CD8-positive, alpha-beta memory T cell (primary cell): Measurements from ENCODE around the gene NT5C2. TPM values are rescaled to one million over a fixed set of nuclear protein-coding genes. Genes with fewer than 3 reads are reported as not detected.

Experiments used
- CTCF ChIA-PET: fragments of 350-600 bp; sonication (Branson Sonifier 250); formaldehyde crosslinking; loops from one replicate; lab custom pipeline; 2021; ENCODE audit warnings: antibody characterized with exemption; lab: Charles Lee
- POLR2A ChIA-PET: fragments of 350-600 bp; sonication (Branson Sonifier 250); formaldehyde crosslinking; loops from one replicate; lab custom pipeline; 2021; ENCODE audit warnings: antibody characterized with exemption; lab: Charles Lee
- DNase-seq, 5 donors: peaks; one replicate each; pipeline versions ENCODE4 v3.0.0 to v3.0.0-alpha.2; 2020 to 2022; ENCODE audit warnings: mixed read lengths in 1 of 5
- H3K27ac ChIP-seq: one replicate; pipeline ENCODE4 v1.7.0; 2013; ENCODE audit warnings: low read depth, mild to moderate bottlenecking, low read length, moderate library complexity
- H3K27me3 ChIP-seq: 2 replicates; pipeline ENCODE4 v1.7.0; 2013; ENCODE audit warnings: low read length, mild to moderate bottlenecking; ENCODE audit not compliant: insufficient read depth, poor library complexity, severe bottlenecking
- H3K36me3 ChIP-seq: 2 replicates; pipeline ENCODE4 v1.7.0; 2013; ENCODE audit warnings: mild to moderate bottlenecking, low read length, moderate library complexity; ENCODE audit not compliant: insufficient read depth
- H3K4me1 ChIP-seq: 2 replicates; pipeline ENCODE4 v1.7.0; 2013; ENCODE audit warnings: mild to moderate bottlenecking, low read length, moderate library complexity; ENCODE audit not compliant: insufficient read depth
- H3K4me3 ChIP-seq: 2 replicates; pipeline ENCODE4 v1.7.0; 2013; ENCODE audit warnings: mild to moderate bottlenecking, low read length
- H3K9me3 ChIP-seq: 2 replicates; pipeline ENCODE4 v1.7.0; 2013; ENCODE audit warnings: mild to moderate bottlenecking, low read length
- H3K27ac Mint-ChIP-seq, 8 donors: one replicate each; pipeline ENCODE4 v1.8.0; 2020 to 2021; ENCODE audit warnings: mixed read lengths in 8 of 8, mild to moderate bottlenecking in 6 of 8, inconsistent platforms in 3 of 8, moderate library complexity in 3 of 8
- H3K27me3 Mint-ChIP-seq, 2 donors: one replicate each; pipeline ENCODE4 v1.8.0; 2020 to 2021; ENCODE audit warnings: mixed read lengths in 2 of 2, mild to moderate bottlenecking in 1 of 2, moderate library complexity in 1 of 2
- H3K36me3 Mint-ChIP-seq, 3 donors: one replicate each; pipeline ENCODE4 v1.8.0; 2020 to 2021; ENCODE audit warnings: mixed read lengths in 3 of 3, inconsistent platforms in 1 of 3, mild to moderate bottlenecking in 1 of 3
- H3K4me1 Mint-ChIP-seq, 3 donors: one replicate each; pipeline ENCODE4 v1.8.0; 2020 to 2021; ENCODE audit warnings: mixed read lengths in 3 of 3, inconsistent platforms in 1 of 3, mild to moderate bottlenecking in 1 of 3
- H3K4me3 Mint-ChIP-seq, 7 donors: one replicate each; pipeline ENCODE4 v1.8.0; 2020 to 2021; ENCODE audit warnings: mixed read lengths in 7 of 7, mild to moderate bottlenecking in 6 of 7, moderate library complexity in 4 of 7, inconsistent platforms in 2 of 7
- H3K9me3 Mint-ChIP-seq, 5 donors: one replicate each; pipeline ENCODE4 v1.8.0; 2020 to 2022; ENCODE audit warnings: mixed read lengths in 5 of 5, mild to moderate bottlenecking in 3 of 5, moderate library complexity in 2 of 5, inconsistent platforms in 1 of 5
- polyA plus RNA-seq: library from polyadenylated mRNA; unstranded; fragments of 300-500 nt; fragmentation: Illumina TruSeq; gene quantifications from one replicate; pipeline ENCODE4 v1.2.3, GENCODE V29; 2021
- total RNA-seq, 2 experiments: library from RNA; stranded (reverse); gene quantifications; one replicate each; pipeline ENCODE4 v1.2.3, GENCODE V29; 2021

NT5C2 gene
- 10 to 100 TPM; 45.9 to 49.7 TPM for total RNA-seq
- polyA plus RNA-seq, result 59.8 TPM

DNA sequence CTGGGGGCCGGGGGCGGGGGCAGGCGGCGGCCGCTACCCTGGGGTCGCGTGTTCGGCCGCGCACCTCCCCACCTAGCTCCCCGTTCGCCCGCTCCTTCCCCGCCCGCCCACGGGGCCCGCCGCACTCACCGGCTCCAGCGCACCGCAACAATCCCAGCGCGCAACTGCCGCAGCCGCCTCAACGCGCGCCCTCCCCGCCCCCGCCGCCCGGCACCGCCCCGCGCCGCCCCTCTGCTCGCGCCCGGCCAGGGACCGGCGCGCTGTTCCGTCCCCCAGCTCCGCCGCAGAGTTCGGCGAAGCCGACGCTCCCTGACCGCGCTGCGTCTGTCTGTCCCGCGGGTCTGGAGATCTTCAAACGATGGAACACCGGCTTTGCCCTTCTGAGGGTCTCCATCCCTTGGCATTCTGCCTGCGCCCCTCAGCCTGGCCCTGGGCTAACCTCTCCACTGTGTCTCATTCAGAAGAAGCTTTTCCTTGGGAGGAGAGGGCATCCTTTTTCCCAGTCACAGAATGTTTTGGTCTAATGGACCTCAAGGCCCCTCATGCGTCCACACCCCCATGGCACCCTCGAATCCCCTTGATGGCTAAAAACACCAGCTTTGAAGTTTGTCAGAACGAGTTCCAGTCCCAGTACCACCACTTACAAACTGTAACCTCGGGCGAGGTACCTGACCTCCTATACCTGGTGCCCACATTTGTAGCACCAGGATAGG, at the start of gene NT5C2:
Gene NT5C2 (minus strand): TSS at position 166 of the 713 bp plus-strand sequence. CDS start 18,314 bp downstream, outside the sequence.
- Mint-ChIP-seq H3K4me3 (peak within 1 kb of the TSS; percentile 96 to 99 (median 98)), H3K36me3 (peaks cover 0 to 17% (median 0%) of the 10 kb centered on the region in 3 donors), H3K4me1 (peaks cover 35 to 45% (median 41%) of the 10 kb centered on the region in 3 donors), H3K27me3 (no peaks in the 10 kb centered on the region), H3K9me3 (no peaks in the 10 kb centered on the region), H3K27ac (peak within 1 kb of the TSS; percentile 90 to 100 (median 95))
- no peaks in the 10 kb centered on the region for H3K9me3 ChIP-seq
- CTCF ChIA-PET, result interaction anchor here (1.9 kb wide), 1 partner anchor 51 kb away, joined by 6 read pairs; no protein-coding TSS in a partner anchor
- no peaks in the 10 kb centered on the region for H3K27me3 ChIP-seq
- POLR2A ChIA-PET, result interaction anchor here (2.3 kb wide), 1 partner anchor 275 kb away, joined by 12 read pairs; the partner anchor contains the start of gene CNNM2
- H3K27ac ChIP-seq, result peak within 1 kb of the TSS; percentile 86
- peak within 1 kb of the TSS; percentile 97 for H3K4me3 ChIP-seq
- H3K4me1 ChIP-seq, result peaks cover 26% of the 10 kb centered on the region
- H3K36me3 ChIP-seq, result no peaks in the 10 kb centered on the region
- DNase-seq, result peak; percentile 62 to 79 (median 71)

DNA sequence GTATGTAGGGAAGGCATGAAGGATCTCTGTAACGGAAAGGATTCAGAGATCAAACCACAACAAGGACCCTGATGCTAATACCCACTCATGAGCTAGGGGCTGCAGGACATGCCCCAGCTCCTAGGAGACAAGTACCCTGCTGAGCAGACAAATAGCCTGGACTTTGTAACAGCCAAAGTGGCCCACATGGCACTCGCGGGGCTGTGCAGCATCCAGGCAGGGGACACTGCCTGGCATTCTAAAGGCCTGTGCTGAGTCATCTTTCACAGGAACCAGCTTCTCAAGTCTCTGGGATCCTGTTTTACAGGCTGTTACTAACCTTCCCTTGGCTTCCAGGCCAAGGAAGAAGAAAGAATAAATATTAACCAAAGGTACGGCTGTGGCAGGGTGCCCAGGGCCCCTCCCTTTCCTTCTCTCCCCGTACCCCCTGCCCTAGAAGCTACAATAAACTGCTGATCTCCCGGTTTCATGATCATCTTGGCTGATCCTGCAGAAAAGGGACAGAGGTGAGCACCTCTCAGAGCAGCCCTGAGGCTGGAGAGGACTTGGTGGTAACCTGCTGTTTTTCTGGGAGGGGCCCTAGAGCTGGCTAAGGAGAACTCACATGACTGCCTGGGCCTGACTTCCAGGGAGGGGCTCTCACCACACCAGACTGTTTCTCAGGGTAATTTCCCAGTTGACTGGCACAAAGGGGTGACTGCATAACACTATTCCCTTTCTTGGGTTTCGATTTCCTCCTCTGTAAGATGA, 48.4 kb upstream of the NT5C2 start:
- H3K27ac Mint-ChIP-seq, result no peak overlapping the region
- H3K4me1 Mint-ChIP-seq, result peaks cover 5 to 13% (median 7%) of the 10 kb centered on the region in 3 donors
- H3K27ac ChIP-seq, result no peak overlapping the region
- H3K36me3 ChIP-seq, result no peaks in the 10 kb centered on the region
- no peaks in the 10 kb centered on the region for H3K9me3 ChIP-seq
- no peak overlapping the region for H3K4me3 ChIP-seq
- no peaks in the 10 kb centered on the region for H3K36me3 Mint-ChIP-seq
- POLR2A ChIA-PET, result no interaction called here
- DNase-seq, result no peak
- H3K27me3 Mint-ChIP-seq, result peaks cover 0 to 12% of the 10 kb centered on the region in 2 donors
- no peak overlapping the region for H3K4me3 Mint-ChIP-seq
- H3K27me3 ChIP-seq, result no peaks in the 10 kb centered on the region
- no peaks in the 10 kb centered on the region for H3K9me3 Mint-ChIP-seq
- no peaks in the 10 kb centered on the region for H3K4me1 ChIP-seq
- CTCF ChIA-PET, result interaction anchor here (2.1 kb wide), 1 partner anchor 324 kb away, joined by 9 read pairs; the partner anchor contains the start of gene CNNM2

DNA sequence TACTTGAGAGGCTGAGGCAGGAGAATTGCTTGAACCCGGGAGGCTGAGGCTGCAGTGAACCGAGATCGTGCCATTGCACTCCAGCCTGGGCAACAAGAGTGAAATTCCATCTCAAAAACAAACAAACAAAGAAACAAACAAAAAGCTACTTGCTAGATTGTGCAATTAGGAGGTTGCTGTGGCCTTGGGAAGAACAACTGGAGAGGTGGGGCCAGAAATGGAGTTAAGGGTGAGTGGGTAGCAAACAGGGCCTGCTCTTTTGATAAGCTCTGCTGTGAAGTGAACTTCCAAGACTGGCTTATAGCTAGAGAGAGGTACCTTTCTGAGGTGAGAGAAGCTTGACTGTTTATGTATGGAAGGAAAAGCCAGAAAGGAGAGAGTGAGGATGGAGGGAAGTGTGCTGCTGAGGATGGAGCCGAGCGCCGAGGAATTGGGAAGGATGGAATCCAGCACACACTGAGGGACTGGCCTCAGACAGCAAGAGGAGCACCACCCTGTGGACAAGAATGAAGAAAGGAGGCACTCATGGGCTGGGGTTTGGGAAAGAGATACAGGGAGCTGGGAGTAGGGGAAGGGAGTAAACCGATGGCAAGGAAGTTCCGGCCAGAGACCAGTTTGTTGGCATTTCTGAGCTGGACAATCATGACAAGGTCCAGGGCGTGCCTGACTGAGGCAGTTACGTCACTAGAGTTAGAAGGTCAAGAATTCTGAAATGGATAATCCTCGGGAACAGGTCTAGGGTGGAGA, 45.6 kb upstream of the NT5C2 start:
- ChIA-PET POLR2A (no interaction called here), CTCF (interaction anchor here (0.7 to 1.5 kb wide), 2 partner anchors 10 to 321 kb away, joined by 3 read pairs; partner anchors contain the start of gene CNNM2)
- DNase-seq, result no peak
- H3K9me3 ChIP-seq, result no peaks in the 10 kb centered on the region
- Mint-ChIP-seq H3K4me3 (no peak overlapping the region), H3K9me3 (no peaks in the 10 kb centered on the region), H3K27me3 (no peaks in the 10 kb centered on the region), H3K4me1 (peaks cover 5 to 7% (median 5%) of the 10 kb centered on the region in 3 donors), H3K27ac (peak overlapping the region in 3 of 8 donors; percentile 14 to 33 (median 18)), H3K36me3 (no peaks in the 10 kb centered on the region)
- H3K4me1 ChIP-seq, result no peaks in the 10 kb centered on the region
- H3K4me3 ChIP-seq, result no peak overlapping the region
- no peaks in the 10 kb centered on the region for H3K36me3 ChIP-seq
- H3K27me3 ChIP-seq, result no peaks in the 10 kb centered on the region
- H3K27ac ChIP-seq, result no peak overlapping the region

DNA sequence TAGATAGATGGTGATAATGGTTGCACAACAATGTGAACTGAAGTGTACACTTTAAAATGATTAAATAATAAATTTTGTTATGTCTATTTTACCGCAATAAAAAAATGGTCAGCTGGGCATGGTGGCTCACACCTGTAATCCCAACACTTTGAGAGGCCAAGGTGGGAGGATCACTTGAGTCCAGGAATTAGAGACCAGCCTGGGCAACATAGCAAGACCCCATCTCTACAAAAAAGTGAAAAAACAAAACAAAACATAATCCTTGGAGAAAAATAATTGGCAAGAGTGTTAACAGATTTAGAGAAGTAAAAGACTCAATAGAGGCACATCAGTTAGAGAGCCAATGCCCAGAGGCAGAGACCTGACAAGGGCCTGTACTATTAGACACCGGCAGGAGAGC, 42.7 kb upstream of the NT5C2 start:
- CTCF ChIA-PET, result interaction anchor here (2.5 kb wide), 1 partner anchor 9 kb away, joined by 5 read pairs; no protein-coding TSS in a partner anchor
- H3K36me3 Mint-ChIP-seq, result no peaks in the 10 kb centered on the region
- peaks cover 3% of the 10 kb centered on the region in 2 donors for H3K27me3 Mint-ChIP-seq

DNA sequence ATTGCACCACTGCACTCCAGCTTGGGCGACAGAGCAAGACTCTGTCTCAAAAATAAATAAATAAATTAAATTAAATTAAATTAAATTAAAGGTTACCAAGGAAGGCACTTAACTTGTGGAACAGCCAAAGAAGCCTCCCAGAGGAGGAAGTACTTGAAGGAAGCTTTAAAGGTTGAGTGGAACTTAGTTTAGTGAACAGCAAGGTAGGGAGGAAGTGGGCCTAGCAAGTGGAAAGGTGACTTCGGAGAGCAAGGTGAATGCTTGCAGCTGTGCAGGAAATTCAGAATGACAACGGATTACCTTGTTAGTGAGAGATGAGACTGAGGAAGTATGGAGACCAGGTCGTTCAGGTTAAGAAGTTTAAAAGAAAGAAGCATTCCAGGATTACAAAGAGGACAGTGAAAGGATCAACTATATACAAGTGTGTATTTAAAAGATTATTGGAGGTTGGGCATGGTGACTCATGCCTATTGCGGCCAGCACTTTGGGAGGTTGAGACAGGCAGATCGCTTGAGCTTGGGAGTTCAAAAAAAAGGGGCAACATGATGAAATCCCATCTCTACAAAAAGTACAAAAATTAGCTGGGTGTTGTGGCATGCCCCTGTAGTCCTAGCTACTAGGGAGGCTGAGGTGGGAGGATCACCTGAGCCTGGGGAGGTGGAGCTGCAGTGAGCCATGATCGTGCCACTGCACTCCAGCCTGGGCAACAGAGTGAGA, 39.9 kb upstream of the NT5C2 start:
- ChIA-PET CTCF (no interaction called here), POLR2A (no interaction called here)
- Histone ChIP-seq H3K27me3 (no peaks in the 10 kb centered on the region), H3K9me3 (no peaks in the 10 kb centered on the region), H3K4me1 (no peaks in the 10 kb centered on the region), H3K36me3 (no peaks in the 10 kb centered on the region), H3K4me3 (no peak overlapping the region), H3K27ac (no peak overlapping the region)
- H3K36me3 Mint-ChIP-seq, result no peaks in the 10 kb centered on the region
- H3K27ac Mint-ChIP-seq, result peak overlapping the region in 1 of 8 donors; percentile 24
- H3K27me3 Mint-ChIP-seq, result peaks cover 3 to 5% of the 10 kb centered on the region in 2 donors
- no peak overlapping the region for H3K4me3 Mint-ChIP-seq
- no peak for DNase-seq
- no peaks in the 10 kb centered on the region for H3K9me3 Mint-ChIP-seq
- no peaks in the 10 kb centered on the region for H3K4me1 Mint-ChIP-seq

More for the DNA sequence above, 42.7 kb upstream of the NT5C2 start:
- H3K9me3 Mint-ChIP-seq, result no peaks in the 10 kb centered on the region
- Histone ChIP-seq H3K36me3 (no peaks in the 10 kb centered on the region), H3K4me1 (no peaks in the 10 kb centered on the region), H3K4me3 (no peak overlapping the region), H3K9me3 (no peaks in the 10 kb centered on the region), H3K27me3 (no peaks in the 10 kb centered on the region), H3K27ac (no peak overlapping the region)
- POLR2A ChIA-PET, result no interaction called here
- H3K4me1 Mint-ChIP-seq, result peaks cover 5 to 7% (median 5%) of the 10 kb centered on the region in 3 donors
- DNase-seq, result no peak
- no peak overlapping the region for H3K27ac Mint-ChIP-seq
- no peak overlapping the region for H3K4me3 Mint-ChIP-seq

DNA sequence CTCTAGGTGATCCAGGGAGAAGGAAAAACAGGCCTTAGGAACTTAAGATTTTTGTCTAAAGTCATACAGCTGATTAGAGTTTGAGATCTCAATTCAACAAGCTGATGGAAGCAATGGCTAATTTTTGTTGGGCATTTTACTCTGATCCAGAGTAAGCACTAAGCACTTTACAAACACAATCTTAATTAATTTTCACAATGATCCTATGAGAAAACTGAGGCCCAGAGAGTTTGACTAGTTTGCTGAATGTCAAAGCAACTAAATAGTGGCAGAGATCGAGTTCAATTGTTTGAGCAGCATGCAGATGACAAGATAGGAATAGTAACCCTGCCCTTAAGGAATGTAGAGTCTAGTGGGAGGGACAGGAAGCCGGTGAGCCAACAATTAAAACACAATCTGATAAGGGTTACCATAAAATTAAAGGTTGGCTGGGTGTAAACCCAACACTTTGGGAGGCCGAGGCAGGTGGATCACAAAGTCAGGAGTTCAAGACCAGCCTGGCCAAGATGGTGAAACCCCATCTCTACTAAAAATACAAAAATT, 39.1 kb upstream of the NT5C2 start:
- H3K36me3 Mint-ChIP-seq, result no peaks in the 10 kb centered on the region
- POLR2A ChIA-PET, result no interaction called here
- H3K9me3 Mint-ChIP-seq, result no peaks in the 10 kb centered on the region
- Histone ChIP-seq H3K9me3 (no peaks in the 10 kb centered on the region), H3K4me1 (no peaks in the 10 kb centered on the region), H3K27ac (no peak overlapping the region), H3K27me3 (no peaks in the 10 kb centered on the region), H3K4me3 (no peak overlapping the region), H3K36me3 (no peaks in the 10 kb centered on the region)
- H3K4me1 Mint-ChIP-seq, result no peaks in the 10 kb centered on the region
- no peak for DNase-seq
- H3K27me3 Mint-ChIP-seq, result peaks cover 3 to 5% of the 10 kb centered on the region in 2 donors
- H3K4me3 Mint-ChIP-seq, result no peak overlapping the region
- CTCF ChIA-PET, result no interaction called here
- H3K27ac Mint-ChIP-seq, result no peak overlapping the region

DNA sequence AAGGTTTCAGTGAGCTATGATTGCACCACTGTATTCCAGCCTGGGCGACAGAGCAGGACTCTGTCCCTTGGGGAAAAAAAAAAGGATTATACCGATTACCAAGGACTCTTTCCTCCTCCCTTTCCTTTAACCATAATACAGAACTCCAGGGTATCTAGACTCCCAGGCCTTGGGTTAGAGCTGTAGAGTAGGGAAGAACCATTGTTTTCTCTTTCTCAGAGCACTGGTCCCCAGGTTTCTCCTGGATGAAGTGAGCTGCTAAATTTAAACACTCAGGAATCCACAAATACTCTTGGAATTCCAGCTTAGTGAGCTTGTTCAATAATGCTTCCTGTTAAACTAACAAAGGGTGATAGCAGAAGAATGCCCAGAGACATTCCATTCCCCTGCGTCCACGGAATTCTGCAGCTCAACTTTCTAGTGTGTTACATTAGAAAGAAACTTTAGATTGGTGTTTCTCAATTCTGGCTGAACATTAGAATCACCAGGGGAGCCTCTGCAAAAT, 38.0 kb upstream of the NT5C2 start:
- CTCF ChIA-PET, result no interaction called here
- H3K9me3 ChIP-seq, result no peaks in the 10 kb centered on the region
- H3K27me3 ChIP-seq, result no peaks in the 10 kb centered on the region

More for the DNA sequence above, 38.0 kb upstream of the NT5C2 start:
- POLR2A ChIA-PET, result no interaction called here
- Histone ChIP-seq H3K4me3 (no peak overlapping the region), H3K4me1 (no peaks in the 10 kb centered on the region), H3K36me3 (no peaks in the 10 kb centered on the region), H3K27ac (no peak overlapping the region)
- H3K36me3 Mint-ChIP-seq, result no peaks in the 10 kb centered on the region
- H3K4me1 Mint-ChIP-seq, result no peaks in the 10 kb centered on the region
- H3K27ac Mint-ChIP-seq, result no peak overlapping the region
- DNase-seq, result no peak
- H3K9me3 Mint-ChIP-seq, result no peaks in the 10 kb centered on the region
- no peak overlapping the region for H3K4me3 Mint-ChIP-seq
- peaks cover 3 to 5% of the 10 kb centered on the region in 2 donors for H3K27me3 Mint-ChIP-seq
